SU-DHL-6 (cell line): ENCODE results near the gene SRD5A1.

ENCODE experiments used
- CTCF ChIP-seq: fragments of 200-600 bp; sonication (generic); IDR thresholded peaks from one replicate; pipeline ENCODE4 v1.5.1; 2017; ENCODE audit warnings: antibody characterized with exemption, mild to moderate bottlenecking, low read length, moderate library complexity; ENCODE audit not compliant: insufficient read depth, poor library complexity, severe bottlenecking
- EZH2phosphoT487 ChIP-seq: fragments of 200-600 bp; sonication (generic), shearing (Covaris generic); conservative IDR thresholded peaks from 2 replicates; pipeline ENCODE4 v1.6.1; 2018; ENCODE audit warnings: mild to moderate bottlenecking, antibody characterized with exemption, low read length, moderate library complexity, mixed read lengths

- TF ChIP-seq CTCF (no peak), EZH2phosphoT487 (no peak)
Measured at GRCh38 chr5:6717247-6717646, 84.0 kb downstream of the SRD5A1 start.
